WTC11 (cell line): ENCODE measurements around the gene P2RY12. TPM values are rescaled to one million over a fixed set of nuclear protein-coding genes. Genes with fewer than 3 reads are reported as not detected.

ENCODE experiments used
- ATAC-seq: fragments of 200-7000 bp; cut with Tn5 transposase; 2 replicates; pipeline ENCODE4 v1.10.0; 2021; ENCODE audit warnings: mild to moderate bottlenecking, moderate library complexity
- CTCF ChIA-PET: fragments of 300-600 bp; sonication (Branson Sonifier 250); formaldehyde crosslinking; loops from one replicate; lab custom pipeline; 2021; ENCODE audit warnings: antibody characterized with exemption; lab: Charles Lee
- POLR2A ChIA-PET: fragments of 350-600 bp; sonication (Branson Sonifier 250); formaldehyde crosslinking; loops from one replicate; lab custom pipeline; 2021; ENCODE audit warnings: antibody characterized with exemption; lab: Charles Lee
- DNase-seq: peaks from one replicate; pipeline ENCODE4 v3.0.0; 2021; ENCODE audit warnings: low spot score
- H3K27ac Mint-ChIP-seq: 2 replicates; pipeline ENCODE4 v1.8.0; 2021; ENCODE audit warnings: mixed read lengths
- H3K27me3 Mint-ChIP-seq: 2 replicates; pipeline ENCODE4 v1.8.0; 2021; ENCODE audit warnings: low read depth, mild to moderate bottlenecking, moderate library complexity, mixed read lengths
- H3K36me3 Mint-ChIP-seq: 2 replicates; pipeline ENCODE4 v1.8.0; 2021; ENCODE audit warnings: mixed read lengths
- H3K4me1 Mint-ChIP-seq: 2 replicates; pipeline ENCODE4 v1.8.0; 2022; ENCODE audit warnings: mixed read lengths
- H3K4me3 Mint-ChIP-seq: 2 replicates; pipeline ENCODE4 v1.8.0; 2021; ENCODE audit warnings: mild to moderate bottlenecking, moderate library complexity, mixed read lengths
- H3K9me3 Mint-ChIP-seq: 2 replicates; pipeline ENCODE4 v1.8.0; 2021; ENCODE audit warnings: mixed read lengths
- CBFB ChIP-seq: sonication (generic); formaldehyde crosslinking; IDR thresholded peaks from 2 replicates; pipeline ENCODE4 v1.8.1; 2022; ENCODE audit warnings: mild to moderate bottlenecking, low read depth, missing genetic modification reagents
- CDX4 ChIP-seq: fragments of 250-450 bp; sonication (Bioruptor Pico); IDR thresholded peaks from 2 replicates; pipeline ENCODE4 v1.9.0; 2021; ENCODE audit warnings: moderate library complexity, mild to moderate bottlenecking, inconsistent platforms, borderline replicate concordance
- E2F1 ChIP-seq: sonication (generic); formaldehyde crosslinking; IDR thresholded peaks from 2 replicates; pipeline ENCODE4 v1.8.0; 2022; ENCODE audit warnings: mild to moderate bottlenecking, missing genetic modification reagents
- EMX1 ChIP-seq: fragments of 250-450 bp; sonication (Bioruptor Pico); IDR thresholded peaks from 2 replicates; pipeline ENCODE4 v1.8.0; 2021; ENCODE audit warnings: mild to moderate bottlenecking
- ESRRA ChIP-seq: sonication (generic); formaldehyde crosslinking; IDR thresholded peaks from 2 replicates; pipeline ENCODE4 v1.8.1; 2022; ENCODE audit warnings: mild to moderate bottlenecking, missing genetic modification reagents, borderline replicate concordance
- ETV6 ChIP-seq: sonication (generic); formaldehyde crosslinking; IDR thresholded peaks from 2 replicates; pipeline ENCODE4 v1.8.1; 2022; ENCODE audit warnings: mild to moderate bottlenecking, missing genetic modification reagents
- FOXK1 ChIP-seq: sonication (generic); formaldehyde crosslinking; IDR thresholded peaks from 2 replicates; pipeline ENCODE4 v1.8.0; 2022; ENCODE audit warnings: mild to moderate bottlenecking, moderate library complexity, missing genetic modification reagents
- JAZF1 ChIP-seq: fragments of 250-450 bp; sonication (Bioruptor Pico); IDR thresholded peaks from 2 replicates; pipeline ENCODE4 v1.9.0; 2021; ENCODE audit warnings: moderate library complexity, mild to moderate bottlenecking, inconsistent platforms
- MXD4 ChIP-seq: fragments of 250-450 bp; sonication (Bioruptor Pico); IDR thresholded peaks from 2 replicates; pipeline ENCODE4 v1.8.0; 2021; ENCODE audit warnings: mild to moderate bottlenecking, moderate library complexity, borderline replicate concordance
- PREB ChIP-seq: sonication (generic); formaldehyde crosslinking; IDR thresholded peaks from 2 replicates; pipeline ENCODE4 v1.8.1; 2022; ENCODE audit warnings: mild to moderate bottlenecking, missing genetic modification reagents, moderate library complexity, borderline replicate concordance
- SMAD3 ChIP-seq: sonication (generic); formaldehyde crosslinking; IDR thresholded peaks from 2 replicates; pipeline ENCODE4 v1.8.0; 2022; ENCODE audit warnings: missing genetic modification reagents, mild to moderate bottlenecking, borderline replicate concordance
- ZNF232 ChIP-seq: sonication (generic); formaldehyde crosslinking; IDR thresholded peaks from 2 replicates; pipeline ENCODE4 v1.8.0; 2022; ENCODE audit warnings: mild to moderate bottlenecking, missing genetic modification reagents
- ZNF263 ChIP-seq: sonication (generic); formaldehyde crosslinking; IDR thresholded peaks from 2 replicates; pipeline ENCODE4 v1.8.1; 2022; ENCODE audit warnings: low read depth, mild to moderate bottlenecking, moderate library complexity, missing genetic modification reagents
- ZNF317 ChIP-seq: sonication (generic); formaldehyde crosslinking; IDR thresholded peaks from 2 replicates; pipeline ENCODE4 v1.8.1; 2023; ENCODE audit warnings: low read depth, mild to moderate bottlenecking, moderate library complexity, missing genetic modification reagents, borderline replicate concordance
- ZNF532 ChIP-seq: fragments of 250-450 bp; sonication (Bioruptor Pico); IDR thresholded peaks from 2 replicates; pipeline ENCODE4 v1.9.0; 2021; ENCODE audit warnings: mild to moderate bottlenecking, borderline replicate concordance
- total RNA-seq: library from RNA; stranded (reverse); gene quantifications from 3 replicates; pipeline ENCODE4 v1.2.3, GENCODE V29; 2021
- TF ChIP-seq, protein P1 (sequence below): sonication (generic); formaldehyde crosslinking; IDR thresholded peaks from 2 replicates; pipeline ENCODE4 v1.8.1; 2022; ENCODE audit warnings: missing genetic modification reagents, borderline replicate concordance
- TF ChIP-seq, protein P2 (sequence below): sonication (generic); formaldehyde crosslinking; IDR thresholded peaks from 2 replicates; pipeline ENCODE4 v1.8.0; 2022; ENCODE audit warnings: mild to moderate bottlenecking, missing genetic modification reagents
- TF ChIP-seq, protein P3 (sequence below): sonication (generic); formaldehyde crosslinking; IDR thresholded peaks from 2 replicates; pipeline ENCODE4 v1.8.1; 2022; ENCODE audit warnings: low read depth, missing genetic modification reagents, borderline replicate concordance
- TF ChIP-seq, protein P4 (sequence below): sonication (generic); formaldehyde crosslinking; IDR thresholded peaks from 2 replicates; pipeline ENCODE4 v1.8.0; 2022; ENCODE audit warnings: mild to moderate bottlenecking, missing genetic modification reagents
- TF ChIP-seq, protein P5 (sequence below): fragments of 250-450 bp; sonication (Bioruptor Pico); IDR thresholded peaks from 2 replicates; pipeline ENCODE4 v2.1.2; 2022; ENCODE audit warnings: mild to moderate bottlenecking, moderate library complexity

The P2RY12 gene
- total RNA-seq, 1 experiment from 2014 or later, result not detected

- CTCF ChIA-PET, result no interaction called here
- H3K4me1 Mint-ChIP-seq, result peaks cover 35% of the 10 kb centered on the region
- ATAC-seq, result no peak
- H3K36me3 Mint-ChIP-seq, result no peaks in the 10 kb centered on the region
- no peak for DNase-seq
- no peaks in the 10 kb centered on the region for H3K9me3 Mint-ChIP-seq
- H3K4me3 Mint-ChIP-seq, result no peak overlapping the region
- no peaks in the 10 kb centered on the region for H3K27me3 Mint-ChIP-seq
- TF ChIP-seq PREB (no peak), FOXK1 (CRISPR knock-in tag) (no peak), E2F1 (no peak), JAZF1 (CRISPR knock-in tag) (no peak), ZNF232 (CRISPR knock-in tag) (no peak), ZNF317 (no peak), CBFB (CRISPR knock-in tag) (no peak), ESRRA (no peak), CDX4 (no peak), ZNF263 (CRISPR knock-in tag) (no peak), ETV6 (CRISPR knock-in tag) (no peak), MXD4 (CRISPR knock-in tag) (no peak), EMX1 (CRISPR knock-in tag) (no peak), ZNF532 (no peak), SMAD3 (CRISPR knock-in tag) (no peak)
- TF ChIP-seq, protein P1, sequence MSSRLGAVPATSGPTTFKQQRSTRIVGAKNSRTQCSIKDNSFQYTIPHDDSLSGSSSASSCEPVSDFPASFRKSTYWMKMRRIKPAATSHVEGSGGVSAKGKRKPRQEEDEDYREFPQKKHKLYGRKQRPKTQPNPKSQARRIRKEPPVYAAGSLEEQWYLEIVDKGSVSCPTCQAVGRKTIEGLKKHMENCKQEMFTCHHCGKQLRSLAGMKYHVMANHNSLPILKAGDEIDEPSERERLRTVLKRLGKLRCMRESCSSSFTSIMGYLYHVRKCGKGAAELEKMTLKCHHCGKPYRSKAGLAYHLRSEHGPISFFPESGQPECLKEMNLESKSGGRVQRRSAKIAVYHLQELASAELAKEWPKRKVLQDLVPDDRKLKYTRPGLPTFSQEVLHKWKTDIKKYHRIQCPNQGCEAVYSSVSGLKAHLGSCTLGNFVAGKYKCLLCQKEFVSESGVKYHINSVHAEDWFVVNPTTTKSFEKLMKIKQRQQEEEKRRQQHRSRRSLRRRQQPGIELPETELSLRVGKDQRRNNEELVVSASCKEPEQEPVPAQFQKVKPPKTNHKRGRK (CRISPR knock-in tag), result no peak
- TF ChIP-seq, protein P2, sequence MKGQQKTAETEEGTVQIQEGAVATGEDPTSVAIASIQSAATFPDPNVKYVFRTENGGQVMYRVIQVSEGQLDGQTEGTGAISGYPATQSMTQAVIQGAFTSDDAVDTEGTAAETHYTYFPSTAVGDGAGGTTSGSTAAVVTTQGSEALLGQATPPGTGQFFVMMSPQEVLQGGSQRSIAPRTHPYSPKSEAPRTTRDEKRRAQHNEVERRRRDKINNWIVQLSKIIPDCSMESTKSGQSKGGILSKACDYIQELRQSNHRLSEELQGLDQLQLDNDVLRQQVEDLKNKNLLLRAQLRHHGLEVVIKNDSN (CRISPR knock-in tag), result no peak
- TF ChIP-seq, protein P3, sequence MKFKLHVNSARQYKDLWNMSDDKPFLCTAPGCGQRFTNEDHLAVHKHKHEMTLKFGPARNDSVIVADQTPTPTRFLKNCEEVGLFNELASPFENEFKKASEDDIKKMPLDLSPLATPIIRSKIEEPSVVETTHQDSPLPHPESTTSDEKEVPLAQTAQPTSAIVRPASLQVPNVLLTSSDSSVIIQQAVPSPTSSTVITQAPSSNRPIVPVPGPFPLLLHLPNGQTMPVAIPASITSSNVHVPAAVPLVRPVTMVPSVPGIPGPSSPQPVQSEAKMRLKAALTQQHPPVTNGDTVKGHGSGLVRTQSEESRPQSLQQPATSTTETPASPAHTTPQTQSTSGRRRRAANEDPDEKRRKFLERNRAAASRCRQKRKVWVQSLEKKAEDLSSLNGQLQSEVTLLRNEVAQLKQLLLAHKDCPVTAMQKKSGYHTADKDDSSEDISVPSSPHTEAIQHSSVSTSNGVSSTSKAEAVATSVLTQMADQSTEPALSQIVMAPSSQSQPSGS (CRISPR knock-in tag), result no peak
- TF ChIP-seq, protein P4, sequence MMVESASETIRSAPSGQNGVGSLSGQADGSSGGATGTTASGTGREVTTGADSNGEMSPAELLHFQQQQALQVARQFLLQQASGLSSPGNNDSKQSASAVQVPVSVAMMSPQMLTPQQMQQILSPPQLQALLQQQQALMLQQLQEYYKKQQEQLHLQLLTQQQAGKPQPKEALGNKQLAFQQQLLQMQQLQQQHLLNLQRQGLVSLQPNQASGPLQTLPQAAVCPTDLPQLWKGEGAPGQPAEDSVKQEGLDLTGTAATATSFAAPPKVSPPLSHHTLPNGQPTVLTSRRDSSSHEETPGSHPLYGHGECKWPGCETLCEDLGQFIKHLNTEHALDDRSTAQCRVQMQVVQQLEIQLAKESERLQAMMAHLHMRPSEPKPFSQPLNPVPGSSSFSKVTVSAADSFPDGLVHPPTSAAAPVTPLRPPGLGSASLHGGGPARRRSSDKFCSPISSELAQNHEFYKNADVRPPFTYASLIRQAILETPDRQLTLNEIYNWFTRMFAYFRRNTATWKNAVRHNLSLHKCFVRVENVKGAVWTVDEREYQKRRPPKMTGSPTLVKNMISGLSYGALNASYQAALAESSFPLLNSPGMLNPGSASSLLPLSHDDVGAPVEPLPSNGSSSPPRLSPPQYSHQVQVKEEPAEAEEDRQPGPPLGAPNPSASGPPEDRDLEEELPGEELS (CRISPR knock-in tag), result no peak
- TF ChIP-seq, protein P5, sequence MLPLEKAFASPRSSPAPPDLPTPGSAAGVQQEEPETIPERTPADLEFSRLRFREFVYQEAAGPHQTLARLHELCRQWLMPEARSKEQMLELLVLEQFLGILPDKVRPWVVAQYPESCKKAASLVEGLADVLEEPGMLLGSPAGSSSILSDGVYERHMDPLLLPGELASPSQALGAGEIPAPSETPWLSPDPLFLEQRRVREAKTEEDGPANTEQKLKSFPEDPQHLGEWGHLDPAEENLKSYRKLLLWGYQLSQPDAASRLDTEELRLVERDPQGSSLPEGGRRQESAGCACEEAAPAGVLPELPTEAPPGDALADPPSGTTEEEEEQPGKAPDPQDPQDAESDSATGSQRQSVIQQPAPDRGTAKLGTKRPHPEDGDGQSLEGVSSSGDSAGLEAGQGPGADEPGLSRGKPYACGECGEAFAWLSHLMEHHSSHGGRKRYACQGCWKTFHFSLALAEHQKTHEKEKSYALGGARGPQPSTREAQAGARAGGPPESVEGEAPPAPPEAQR (CRISPR knock-in tag), result no peak
- TF ChIP-seq, all 79 proteins: peak for 0
- H3K27ac Mint-ChIP-seq, result no peak overlapping the region
- POLR2A ChIA-PET, result no interaction called here
Observed at GRCh38 chr3:151301787-151302186, 82.8 kb downstream of the P2RY12 start.
